HEK293 (cell line): ENCODE results near the gene DNAH8.

Experiments used
- CTCF ChIA-PET: fragments of 350-600 bp; formaldehyde crosslinking; extraction: SDS; loops from one replicate; lab custom pipeline; 2021; ENCODE audit warnings: antibody characterized with exemption; lab: Yijun Ruan, JAX
- POLR2A ChIA-PET: fragments of 300-600 bp; formaldehyde crosslinking; extraction: SDS; loops from one replicate; lab custom pipeline; 2020; ENCODE audit warnings: antibody characterized with exemption, inconsistent platforms; lab: Yijun Ruan, JAX
- H3K27ac ChIP-seq: fragments of 200-500 bp; sonication (Bioruptor generic); 2 replicates; pipeline ENCODE4 v1.5.1; 2014; ENCODE audit warnings: low read depth, low read length, control low read depth, inconsistent platforms; ENCODE audit errors: extremely low read depth
- H3K36me3 ChIP-seq, 2 experiments: fragments of 200-500 bp in 1 of 2; sonication (Bioruptor generic) in 1 of 2; 1 replicate in 1 of 2; 2 replicates in 1 of 2; pipeline ENCODE4 v1.5.1; 2014 to 2017; ENCODE audit warnings: inconsistent platforms in 2 of 2, low read length in 2 of 2; ENCODE audit not compliant: control insufficient read depth in 2 of 2, insufficient read depth in 1 of 2
- H3K4me1 ChIP-seq: fragments of 200-500 bp; sonication (Bioruptor generic); 2 replicates; pipeline ENCODE4 v1.5.1; 2014; ENCODE audit warnings: mild to moderate bottlenecking, low read length, inconsistent platforms; ENCODE audit not compliant: control insufficient read depth, insufficient read depth
- H3K4me3 ChIP-seq: 2 replicates; pipeline ENCODE4 v1.5.1; 2011; ENCODE audit warnings: low read depth, mild to moderate bottlenecking, control low read depth, low read length, moderate library complexity
- H3K9me3 ChIP-seq: fragments of 200-500 bp; sonication (Bioruptor generic); 2 replicates; pipeline ENCODE4 v1.5.1; 2014; ENCODE audit warnings: low read depth, low read length, inconsistent platforms; ENCODE audit not compliant: control insufficient read depth, insufficient read depth
- BCL11A ChIP-seq: fragments of 450-650 bp; formaldehyde crosslinking; IDR thresholded peaks from 2 replicates; pipeline ENCODE4 v1.5.1; 2016; ENCODE audit warnings: low read depth, missing biosample characterization, missing genetic modification characterization
- HOXA7 ChIP-seq: sonication (generic); formaldehyde crosslinking; IDR thresholded peaks from 2 replicates; pipeline ENCODE4 v1.8.1; 2022; ENCODE audit warnings: missing genetic modification reagents, borderline replicate concordance
- KLF7 ChIP-seq: fragments of 450-650 bp; formaldehyde crosslinking; IDR thresholded peaks from 2 replicates; pipeline ENCODE4 v1.5.1; 2016; ENCODE audit warnings: missing biosample characterization, missing genetic modification characterization, borderline replicate concordance
- MEIS1 ChIP-seq: sonication (generic); formaldehyde crosslinking; IDR thresholded peaks from 2 replicates; pipeline ENCODE4 v1.8.1; 2022; ENCODE audit warnings: missing genetic modification reagents, mild to moderate bottlenecking, borderline replicate concordance
- REPIN1 ChIP-seq: fragments of 450-650 bp; formaldehyde crosslinking; IDR thresholded peaks from 2 replicates; pipeline ENCODE4 v1.5.1; 2017; ENCODE audit warnings: missing biosample characterization, missing genetic modification characterization, low read depth
- YY1 ChIP-seq: fragments of 450-650 bp; formaldehyde crosslinking; IDR thresholded peaks from 2 replicates; pipeline ENCODE4 v1.5.1; 2018; ENCODE audit warnings: missing biosample characterization, missing genetic modification characterization
- ZBTB48 ChIP-seq: fragments of 450-650 bp; formaldehyde crosslinking; IDR thresholded peaks from 2 replicates; pipeline ENCODE4 v1.5.1; 2016; ENCODE audit warnings: missing biosample characterization, missing genetic modification characterization
- ZFP3 ChIP-seq: fragments of 450-650 bp; formaldehyde crosslinking; IDR thresholded peaks from 2 replicates; pipeline ENCODE4 v1.5.1; 2016; ENCODE audit warnings: low read depth, missing biosample characterization, missing genetic modification characterization
- ZNF10 ChIP-seq: fragments of 450-650 bp; formaldehyde crosslinking; IDR thresholded peaks from 2 replicates; pipeline ENCODE4 v1.5.1; 2017; ENCODE audit warnings: missing biosample characterization, missing genetic modification characterization
- ZNF138 ChIP-seq: fragments of 450-650 bp; formaldehyde crosslinking; IDR thresholded peaks from 2 replicates; pipeline ENCODE4 v1.5.1; 2016; ENCODE audit warnings: missing biosample characterization, missing genetic modification characterization, borderline replicate concordance
- ZNF148 ChIP-seq: fragments of 450-650 bp; formaldehyde crosslinking; IDR thresholded peaks from 2 replicates; pipeline ENCODE4 v1.5.0; 2017; ENCODE audit warnings: missing biosample characterization, missing genetic modification characterization, borderline replicate concordance
- ZNF23 ChIP-seq: fragments of 450-650 bp; formaldehyde crosslinking; IDR thresholded peaks from 2 replicates; pipeline ENCODE4 v1.5.1; 2016; ENCODE audit warnings: missing biosample characterization, missing genetic modification characterization, borderline replicate concordance
- ZNF248 ChIP-seq: fragments of 450-650 bp; formaldehyde crosslinking; IDR thresholded peaks from 2 replicates; pipeline ENCODE4 v1.5.1; 2017; ENCODE audit warnings: missing biosample characterization, missing genetic modification characterization
- ZNF416 ChIP-seq: fragments of 450-650 bp; formaldehyde crosslinking; IDR thresholded peaks from 2 replicates; pipeline ENCODE4 v1.5.1; 2016; ENCODE audit warnings: missing biosample characterization, missing genetic modification characterization
- ZNF426 ChIP-seq: fragments of 450-650 bp; formaldehyde crosslinking; IDR thresholded peaks from 2 replicates; pipeline ENCODE4 v1.5.1; 2017; ENCODE audit warnings: missing biosample characterization, missing genetic modification characterization, mild to moderate bottlenecking, inconsistent platforms, moderate library complexity
- ZNF561 ChIP-seq: fragments of 450-650 bp; IDR thresholded peaks from 2 replicates; pipeline ENCODE4 v1.5.1; 2018; ENCODE audit warnings: missing biosample characterization, missing genetic modification characterization, borderline replicate concordance
- ZNF610 ChIP-seq: fragments of 450-650 bp; formaldehyde crosslinking; IDR thresholded peaks from 2 replicates; pipeline ENCODE4 v1.5.1; 2016; ENCODE audit warnings: missing biosample characterization, missing genetic modification characterization, borderline replicate concordance
- ZNF629 ChIP-seq: fragments of 450-650 bp; formaldehyde crosslinking; IDR thresholded peaks from 2 replicates; pipeline ENCODE4 v1.5.1; 2017; ENCODE audit warnings: missing biosample characterization, missing genetic modification characterization
- ZNF692 ChIP-seq: fragments of 450-650 bp; formaldehyde crosslinking; IDR thresholded peaks from 2 replicates; pipeline ENCODE4 v1.5.1; 2016; ENCODE audit warnings: missing biosample characterization, missing genetic modification characterization
- ZNF777 ChIP-seq: fragments of 450-650 bp; formaldehyde crosslinking; IDR thresholded peaks from 2 replicates; pipeline ENCODE4 v1.5.1; 2017; ENCODE audit warnings: missing biosample characterization, missing genetic modification characterization, borderline replicate concordance
- ZNF837 ChIP-seq: fragments of 450-650 bp; formaldehyde crosslinking; IDR thresholded peaks from 2 replicates; pipeline ENCODE4 v1.5.1; 2016; ENCODE audit warnings: missing biosample characterization, missing genetic modification characterization

The DNAH8 gene

GRCh38 chr6:38985839-38986238 is 270.7 kb downstream of the DNAH8 start:
- no peak overlapping the region for H3K27ac ChIP-seq
- CTCF ChIA-PET = interaction anchor here (0.9 to 3.7 kb wide), 2 partner anchors 12 to 113 kb away, joined by 3 to 24 read pairs; no protein-coding TSS in a partner anchor
- no peaks in the 10 kb centered on the region for H3K36me3 ChIP-seq
- TF ChIP-seq ZNF416 (tag by site-specific recombination) = no peak
- no peak for TF ChIP-seq ZNF777 (tag by site-specific recombination)
- no peak overlapping the region for H3K4me3 ChIP-seq
- H3K9me3 ChIP-seq = no peaks in the 10 kb centered on the region
- POLR2A ChIA-PET = no interaction called here
- peaks cover 2% of the 10 kb centered on the region; the same call in 1 of the 2 replicates for H3K4me1 ChIP-seq

- peaks cover 2% of the 10 kb centered on the region; the same call in 1 of the 2 replicates for H3K4me1 ChIP-seq
- POLR2A ChIA-PET = no interaction called here
- no peak overlapping the region for H3K27ac ChIP-seq
- H3K9me3 ChIP-seq = no peaks in the 10 kb centered on the region
- no peak overlapping the region for H3K4me3 ChIP-seq
- CTCF ChIA-PET = interaction anchor here (0.6 to 3.7 kb wide), 5 partner anchors 9 to 197 kb away, joined by 3 to 24 read pairs (median 4); no protein-coding TSS in a partner anchor
- TF ChIP-seq ZNF148 (tag by site-specific recombination) (no peak), YY1 (tag by site-specific recombination) (no peak), ZNF426 (tag by site-specific recombination) (no peak), HOXA7 (CRISPR knock-in tag) (no peak), ZNF629 (tag by site-specific recombination) (no peak), ZNF10 (no peak), ZNF561 (no peak), ZNF837 (tag by site-specific recombination) (no peak), ZNF692 (tag by site-specific recombination) (no peak), ZNF248 (tag by site-specific recombination) (no peak), MEIS1 (no peak)
- H3K36me3 ChIP-seq = no peaks in the 10 kb centered on the region
These were observed 272.4 kb downstream of the DNAH8 start for GRCh38 chr6:38987503-38987902.

GRCh38 chr6:38988736-38989449 is 273.8 kb downstream of the DNAH8 start:
- Histone ChIP-seq H3K4me1 (no peaks in the 10 kb centered on the region), H3K4me3 (no peak overlapping the region), H3K36me3 (no peaks in the 10 kb centered on the region), H3K9me3 (no peaks in the 10 kb centered on the region), H3K27ac (no peak overlapping the region)
- ChIA-PET CTCF (interaction anchor here (0.6 to 3.7 kb wide), 11 partner anchors 8 to 1939 kb away, joined by 3 to 24 read pairs (median 4); no protein-coding TSS in a partner anchor), POLR2A (no interaction called here)
- TF ChIP-seq ZNF23 (tag by site-specific recombination) (no peak), ZNF610 (tag by site-specific recombination) (no peak), BCL11A (tag by site-specific recombination) (no peak), REPIN1 (tag by site-specific recombination) (no peak), ZBTB48 (no peak), ZNF148 (tag by site-specific recombination) (no peak), ZFP3 (tag by site-specific recombination) (no peak), ZNF138 (tag by site-specific recombination) (no peak), KLF7 (no peak)
